HepG2 (cell line): ENCODE measurements around the gene SCARF1. TPM values are rescaled to one million over a fixed set of nuclear protein-coding genes. Genes with fewer than 3 reads are reported as not detected.

Experiments
- CEBPZ ChIP-seq: IDR thresholded peaks from 2 replicates; pipeline ENCODE4 v1.6.1; 2012; ENCODE audit warnings: low read length, improper control_type of control experiment
- CENPBD1 ChIP-seq: sonication (generic); formaldehyde crosslinking; IDR thresholded peaks from 2 replicates; pipeline ENCODE4 v1.8.0; 2022; ENCODE audit warnings: missing genetic modification reagents, low read depth, mild to moderate bottlenecking, borderline replicate concordance
- DMAP1 ChIP-seq: IDR thresholded peaks from 2 replicates; pipeline ENCODE4 v1.6.1; 2016
- EEA1 ChIP-seq: sonication (generic); formaldehyde crosslinking; IDR thresholded peaks from 2 replicates; pipeline ENCODE4 v1.5.1; 2020; ENCODE audit warnings: mild to moderate bottlenecking, missing genetic modification reagents, borderline replicate concordance
- EHMT2 ChIP-seq: fragments of 200-600 bp; sonication (generic); IDR thresholded peaks from 2 replicates; pipeline ENCODE4 v1.7.0; 2017; ENCODE audit warnings: antibody characterized with exemption, low read depth, low read length, borderline replicate concordance
- ERF ChIP-seq: IDR thresholded peaks from 2 replicates; pipeline ENCODE4 v1.6.1; 2018; ENCODE audit warnings: missing biosample characterization, missing genetic modification reagents
- GZF1 ChIP-seq: sonication (generic); formaldehyde crosslinking; IDR thresholded peaks from 2 replicates; pipeline ENCODE4 v1.5.1; 2020; ENCODE audit warnings: mild to moderate bottlenecking, missing genetic modification reagents
- HDAC1 ChIP-seq: sonication (generic); formaldehyde crosslinking; IDR thresholded peaks from 2 replicates; pipeline ENCODE4 v1.5.1; 2020; ENCODE audit warnings: mild to moderate bottlenecking, missing genetic modification reagents
- HMG20A ChIP-seq: IDR thresholded peaks from 2 replicates; pipeline ENCODE4 v1.6.1; 2016; ENCODE audit warnings: borderline replicate concordance
- PLRG1 ChIP-seq: fragments of 450-650 bp; conservative IDR thresholded peaks from 2 replicates; pipeline ENCODE4 v1.6.1; 2016
- PREB ChIP-seq: sonication (generic); formaldehyde crosslinking; IDR thresholded peaks from 2 replicates; pipeline ENCODE4 v1.4.0; 2020; ENCODE audit warnings: missing genetic modification reagents
- RFXAP ChIP-seq: sonication (generic); formaldehyde crosslinking; IDR thresholded peaks from 2 replicates; pipeline ENCODE4 v1.4.0; 2020; ENCODE audit warnings: missing genetic modification reagents, borderline replicate concordance
- U2AF2 ChIP-seq: fragments of 200-400 bp; formaldehyde crosslinking; IDR thresholded peaks from 2 replicates; pipeline ENCODE4 v1.6.1; 2017; ENCODE audit warnings: low read depth, mild to moderate bottlenecking, low read length
- ZBTB20 ChIP-seq: sonication (generic); formaldehyde crosslinking; IDR thresholded peaks from 2 replicates; pipeline ENCODE4 v1.8.1; 2023; ENCODE audit warnings: missing genetic modification reagents, low read depth, mild to moderate bottlenecking, borderline replicate concordance
- ZNF30 ChIP-seq: sonication (generic); formaldehyde crosslinking; IDR thresholded peaks from 2 replicates; pipeline ENCODE4 v1.5.0; 2020; ENCODE audit warnings: mild to moderate bottlenecking, missing genetic modification reagents
- ZNF512 ChIP-seq: sonication (generic); formaldehyde crosslinking; IDR thresholded peaks from 2 replicates; pipeline ENCODE4 v1.4.0; 2020; ENCODE audit warnings: mild to moderate bottlenecking, missing genetic modification reagents
- ZNF530 ChIP-seq: sonication (generic); formaldehyde crosslinking; IDR thresholded peaks from 2 replicates; pipeline ENCODE4 v1.5.0; 2020; ENCODE audit warnings: low read depth, mild to moderate bottlenecking, missing genetic modification reagents
- ZNF572 ChIP-seq: sonication (generic); formaldehyde crosslinking; IDR thresholded peaks from 2 replicates; pipeline ENCODE4 v1.5.1; 2020; ENCODE audit warnings: mild to moderate bottlenecking, missing genetic modification reagents
- ZNF724P ChIP-seq: sonication (generic); formaldehyde crosslinking; IDR thresholded peaks from 2 replicates; pipeline ENCODE4 v1.8.0; 2022; ENCODE audit warnings: missing genetic modification reagents, borderline replicate concordance
- ZNF850 ChIP-seq: sonication (generic); formaldehyde crosslinking; conservative IDR thresholded peaks from 2 replicates; pipeline ENCODE4 v1.9.0; 2021; ENCODE audit warnings: mild to moderate bottlenecking, missing genetic modification reagents
- polyA plus RNA-seq, 8 experiments: library from polyadenylated mRNA; depleted of rRNA in 3 of 8; stranded (reverse) in 7 of 8; unstranded in 1 of 8; fragments of >200 nt; fragmentation: Illumina TruSeq in 4 of 8; extraction: Trizol in 4 of 8; gene quantifications; 2 replicates each; pipeline versions ENCODE4 v1.2.1 to v1.2.3, GENCODE V29; 2011 to 2016; ENCODE audit warnings: low read depth in 4 of 8, missing spikeins in 1 of 8, mixed read lengths in 1 of 8; ENCODE audit not compliant: insufficient read depth in 1 of 8
- total RNA-seq, 5 experiments: library from RNA; depleted of rRNA; stranded (reverse); fragments of >200 nt; fragmentation: Illumina TruSeq; extraction: Trizol; gene quantifications; 2 replicates each; pipeline ENCODE4 v1.2.3, GENCODE V29; 2016; ENCODE audit warnings: low read depth in 1 of 5

SCARF1 gene
- total and polyA plus RNA-seq, 2 of the 13 experiments (the other 11 are each of a cell fraction or from before 2014, with no cell fraction given): 0.24 to 0.71 TPM

- TF ChIP-seq U2AF2 (no peak), ZNF512 (CRISPR knock-in tag) (no peak), ZNF30 (CRISPR knock-in tag) (no peak), DMAP1 (CRISPR knock-in tag) (peak; percentile 9; the same call in 1 of the 2 replicates), CEBPZ (no peak), EHMT2 (no peak), ERF (CRISPR knock-in tag) (peak; percentile 63; the same call in 1 of the 2 replicates), ZNF530 (CRISPR knock-in tag) (no peak), HDAC1 (peak; percentile 62; the same call in 1 of the 2 replicates), PLRG1 (no peak), ZNF572 (CRISPR knock-in tag) (no peak), HMG20A (CRISPR knock-in tag) (no peak; the same call in 1 of the 2 replicates), CENPBD1 (CRISPR knock-in tag) (no peak), RFXAP (CRISPR knock-in tag) (no peak), ZNF724P (CRISPR knock-in tag) (no peak), ZBTB20 (0 out of 2 replicates have a peak, but pooled peaks have one; percentile 25), EEA1 (CRISPR knock-in tag) (no peak), GZF1 (no peak), PREB (CRISPR knock-in tag) (no peak), ZNF850 (CRISPR knock-in tag) (no peak)
Observed at GRCh38 chr17:1649844-1650501, 4.4 kb upstream of the SCARF1 start, which contains the start of gene RILP (continued).
